Stomach (tissue), 9 donors: ENCODE measurements around the gene TMEM41A. TPM values are rescaled to one million over a fixed set of nuclear protein-coding genes. Genes with fewer than 3 reads are reported as not detected.
"Not testable (repeated sequence)": the region's sequence is repeated elsewhere in the genome, so short reads cannot be mapped to it uniquely, and the experiment has no call there.

Experiments
- DNase-seq, 2 donors: peaks; one replicate each; pipeline versions ENCODE4 v3.0.0 to v3.0.0-alpha.2; 2013 to 2019
- H3K27ac ChIP-seq, 5 donors: fragments of 200-600 bp in 4 of 5; sonication (generic) in 4 of 5; one replicate each; pipeline ENCODE4 v1.5.1; 2013 to 2019; ENCODE audit warnings: mild to moderate bottlenecking in 1 of 5, moderate library complexity in 1 of 5
- H3K27me3 ChIP-seq, 3 donors: fragments of 200-600 bp; sonication (generic); one replicate each; pipeline ENCODE4 v1.5.1; 2017 to 2019; ENCODE audit warnings: mixed run types in 1 of 3
- H3K36me3 ChIP-seq, 4 donors: fragments of 200-600 bp; sonication (generic); 1 replicate in 3 of 4; 2 replicates in 1 of 4; pipeline ENCODE4 v1.5.1; 2016 to 2019
- H3K4me1 ChIP-seq, 4 donors: fragments of 200-600 bp; sonication (generic); one replicate each; pipeline ENCODE4 v1.5.1; 2016 to 2019
- H3K4me3 ChIP-seq, 4 donors: fragments of 200-600 bp; sonication (generic) in 3 of 4; one replicate each; pipeline ENCODE4 v1.5.1; 2016 to 2019; ENCODE audit warnings: mild to moderate bottlenecking in 1 of 4
- H3K9me3 ChIP-seq, 4 donors: fragments of 200-600 bp; sonication (generic); one replicate each; pipeline ENCODE4 v1.5.1; 2016 to 2019
- CTCF ChIP-seq, 7 experiments: fragments of 450-650 bp in 4 of 7; fragments of 200-600 bp in 3 of 7; sonication (generic) in 3 of 7; IDR thresholded peaks; one replicate each; pipeline ENCODE4 v1.5.1; 2016 to 2019; ENCODE audit warnings: antibody characterized with exemption in 7 of 7, control low read depth in 2 of 7, mild to moderate bottlenecking in 1 of 7
- EP300 ChIP-seq: sonication (generic); formaldehyde crosslinking; IDR thresholded peaks from one replicate; pipeline ENCODE4 v1.6.1; 2017; ENCODE audit warnings: antibody characterized with exemption
- POLR2A ChIP-seq, 4 donors: fragments of 450-650 bp; IDR thresholded peaks; one replicate each; pipeline ENCODE4 v1.6.1; 2016; ENCODE audit warnings: antibody characterized with exemption in 4 of 4, control low read depth in 2 of 4, mild to moderate bottlenecking in 1 of 4, moderate library complexity in 1 of 4
- POLR2AphosphoS5 ChIP-seq, 3 donors: sonication (generic); formaldehyde crosslinking; IDR thresholded peaks; one replicate each; pipeline ENCODE4 v1.6.1; 2016; ENCODE audit warnings: antibody characterized with exemption in 3 of 3
- WGBS, 5 donors: extraction: QIAGEN DNeasy Blood & Tissue Kit in 3 of 5; methylation state at CpG; one replicate each; pipeline versions ENCODE4 v1.1.5 to v1.1.7; 2013 to 2018; 5-methylcytosine and 5-hydroxymethylcytosine counted together
- intact Hi-C: fragments of 100-400 bp; cut with DNase I; formaldehyde crosslinking; loops from one replicate; pipeline ENCODE4 v1.15.1; 2023; ENCODE audit warnings: low total_unique reads
- polyA plus RNA-seq, 3 donors: library from polyadenylated mRNA; stranded (reverse); fragments of 200-250 nt; gene quantifications; one replicate each; pipeline ENCODE4 v1.2.3, GENCODE V29; 2013
- total RNA-seq, 5 donors: library from RNA; depleted of rRNA; stranded (reverse); fragments of >200 nt; gene quantifications; one replicate each; pipeline versions ENCODE4 v1.1.0 to v1.2.3, GENCODE V29; 2014 to 2016
- donor health status: healthy with polysubstance abuse.
- donor health status: Bipolar disorder and iron deficiency.
- donor health status: healthy.

Gene TMEM41A
- total and polyA plus RNA-seq, 8 donors: 5.7 to 54.3 (median 9.7) TPM

GRCh38 chr3:185479373-185479945 is 19.4 kb downstream of the TMEM41A start:
- 85 to 97% (median 94%) methylated on average over 2 of the region's 2 CpGs for WGBS, 5 donors
- Histone ChIP-seq H3K4me3 (no peak overlapping the region), H3K27me3 (no peaks in the 10 kb centered on the region), H3K4me1 (no peaks in the 10 kb centered on the region), H3K9me3 (no peaks in the 10 kb centered on the region), H3K27ac (no peak overlapping the region), H3K36me3 (peaks cover 0 to 95% (median 91%) of the 10 kb centered on the region in 4 donors)
- TF ChIP-seq POLR2AphosphoS5 (IDR thresholded peaks at IDR 0.05): no peak
- TF ChIP-seq POLR2A (IDR thresholded peaks at IDR 0.05): no peak
- TF ChIP-seq EP300: no peak
- TF ChIP-seq CTCF (IDR thresholded peaks at IDR 0.05): no peak
- intact Hi-C loops: no loop called here
- no peak for DNase-seq

GRCh38 chr3:185477316-185477715 is 21.5 kb downstream of the TMEM41A start:
- H3K36me3 ChIP-seq: peaks cover 9 to 98% (median 95%) of the 10 kb centered on the region in 4 donors
- DNase-seq: no peak
- H3K9me3 ChIP-seq: no peaks in the 10 kb centered on the region
- H3K4me1 ChIP-seq: no peaks in the 10 kb centered on the region
- intact Hi-C loops: no loop called here
- no peak overlapping the region for H3K4me3 ChIP-seq
- 74 to 83% (median 75%) methylated on average over 3 of the region's 3 CpGs for WGBS, 5 donors
- H3K27ac ChIP-seq: no peak overlapping the region
- no peaks in the 10 kb centered on the region for H3K27me3 ChIP-seq
- no peak for TF ChIP-seq POLR2A (IDR thresholded peaks at IDR 0.05)

GRCh38 chr3:185474922-185475321 is 23.9 kb downstream of the TMEM41A start:
- peaks cover 9 to 84% (median 78%) of the 10 kb centered on the region in 4 donors for H3K36me3 ChIP-seq
- H3K27ac ChIP-seq, intact Hi-C loops, H3K4me1 ChIP-seq, H3K9me3 ChIP-seq, H3K27me3 ChIP-seq, DNase-seq, H3K4me3 ChIP-seq: not testable (repeated sequence)
- WGBS, 5 donors: 96 to 99% (median 97%) methylated on average over 6 of the region's 6 CpGs

- Histone ChIP-seq H3K27ac (no peak overlapping the region), H3K4me1 (no peaks in the 10 kb centered on the region), H3K36me3 (peaks cover 9 to 85% (median 79%) of the 10 kb centered on the region in 4 donors), H3K9me3 (no peaks in the 10 kb centered on the region), H3K4me3 (no peak overlapping the region), H3K27me3 (no peaks in the 10 kb centered on the region)
- no peak for TF ChIP-seq POLR2AphosphoS5 (IDR thresholded peaks at IDR 0.05)
- no peak for TF ChIP-seq EP300
- no peak for TF ChIP-seq POLR2A (IDR thresholded peaks at IDR 0.05)
- TF ChIP-seq CTCF (IDR thresholded peaks at IDR 0.05): no peak
- 83 to 95% (median 94%) methylated on average over 11 to 15 of the region's 15 CpGs for WGBS, 5 donors
- intact Hi-C loops: no loop called here
- DNase-seq: no peak
Observed at GRCh38 chr3:185473290-185473815, 25.5 kb downstream of the TMEM41A start.

GRCh38 chr3:185470323-185470722 is 28.5 kb downstream of the TMEM41A start:
- no peak for DNase-seq
- no peaks in the 10 kb centered on the region for H3K4me1 ChIP-seq
- no peaks in the 10 kb centered on the region for H3K27me3 ChIP-seq
- intact Hi-C loops: no loop called here
- H3K4me3 ChIP-seq: no peak overlapping the region
- no peak overlapping the region for H3K27ac ChIP-seq
- TF ChIP-seq POLR2AphosphoS5 (IDR thresholded peaks at IDR 0.05): no peak
- TF ChIP-seq CTCF (IDR thresholded peaks at IDR 0.05): no peak
- no peak for TF ChIP-seq POLR2A (IDR thresholded peaks at IDR 0.05)
- no peak for TF ChIP-seq EP300
- peaks cover 20 to 87% (median 81%) of the 10 kb centered on the region in 4 donors for H3K36me3 ChIP-seq
- 78 to 93% (median 83%) methylated on average over 3 of the region's 3 CpGs for WGBS, 5 donors
- no peaks in the 10 kb centered on the region for H3K9me3 ChIP-seq
